SK-MEL-5 (cell line): ENCODE measurements around the gene DMAC2L. TPM values are rescaled to one million over a fixed set of nuclear protein-coding genes. Genes with fewer than 3 reads are reported as not detected.
"Not testable (repeated sequence)": the region's sequence is repeated elsewhere in the genome, so short reads cannot be mapped to it uniquely, and the experiment has no call there.

Source experiments
- DNase-seq: peaks from one replicate; pipeline ENCODE4 v3.0.0-alpha.2; 2016; ENCODE audit warnings: low read depth, low spot score
- in situ Hi-C: cut with HindIII; loops from 2 replicates; pipeline ENCODE4 v1.10.0; 2016; ENCODE audit warnings: low sequenced_read_pairs, high pct_unique_total_duplicates, low pct_unique_long_range_greater_than_20kb
- total RNA-seq: library from RNA; depleted of rRNA; stranded (reverse); fragments of >200 nt; shearing (Covaris generic); gene quantifications from 2 replicates; pipeline ENCODE4 v1.2.3, GENCODE V29; 2014

Gene DMAC2L
- total RNA-seq, 1 experiment from 2014 or later: 14.2 TPM

DNA sequence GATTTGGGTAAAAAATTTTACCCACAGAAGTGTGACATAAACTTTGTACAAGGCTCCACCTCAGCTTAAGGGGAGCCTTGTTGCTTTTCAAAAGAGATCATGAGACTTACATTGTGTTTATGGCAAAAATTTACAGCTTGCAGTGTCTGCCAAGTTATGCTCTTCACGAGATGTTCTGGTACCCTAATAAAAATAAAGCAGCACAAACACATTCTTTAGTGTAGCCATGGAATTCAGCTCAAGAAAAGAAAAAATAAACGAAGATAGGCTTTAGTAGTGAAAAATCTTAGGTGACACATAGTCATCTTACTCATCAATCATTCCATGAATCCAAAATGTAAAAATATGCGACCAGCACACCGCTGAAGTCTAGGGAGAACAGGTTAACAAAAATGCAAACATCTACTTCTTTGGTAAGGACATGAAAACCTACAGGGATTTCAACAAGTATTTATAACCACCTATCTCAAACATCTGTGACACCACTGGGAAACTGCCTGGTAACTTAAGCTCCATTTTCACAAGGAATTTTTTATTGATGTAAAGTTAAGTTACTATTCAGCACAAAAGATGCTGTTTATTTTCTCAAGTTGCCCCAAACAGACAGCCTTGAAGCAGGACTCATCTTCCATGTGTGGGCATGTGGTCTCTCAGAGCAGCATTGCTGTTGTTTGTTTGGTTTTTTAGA, 32.9 kb downstream of the DMAC2L start:
- in situ Hi-C loops: no loop called here
- DNase-seq: no peak

GRCh38 chr14:50345846-50346422, 33.8 kb downstream of the DMAC2L start:
- in situ Hi-C loops: no loop called here
- DNase-seq: peak; percentile 43

GRCh38 chr14:50347521-50347920, 35.4 kb downstream of the DMAC2L start:
- DNase-seq: peak; percentile 24
- in situ Hi-C loops: no loop called here

GRCh38 chr14:50348933-50349332, 36.8 kb downstream of the DMAC2L start:
- DNase-seq: no peak
- in situ Hi-C loops: no loop called here

GRCh38 chr14:50350975-50351374, 38.9 kb downstream of the DMAC2L start:
- in situ Hi-C loops: no loop called here
- DNase-seq: no peak

GRCh38 chr14:50352584-50352983, 40.5 kb downstream of the DMAC2L start:
- in situ Hi-C loops: no loop called here
- no peak for DNase-seq

DNA sequence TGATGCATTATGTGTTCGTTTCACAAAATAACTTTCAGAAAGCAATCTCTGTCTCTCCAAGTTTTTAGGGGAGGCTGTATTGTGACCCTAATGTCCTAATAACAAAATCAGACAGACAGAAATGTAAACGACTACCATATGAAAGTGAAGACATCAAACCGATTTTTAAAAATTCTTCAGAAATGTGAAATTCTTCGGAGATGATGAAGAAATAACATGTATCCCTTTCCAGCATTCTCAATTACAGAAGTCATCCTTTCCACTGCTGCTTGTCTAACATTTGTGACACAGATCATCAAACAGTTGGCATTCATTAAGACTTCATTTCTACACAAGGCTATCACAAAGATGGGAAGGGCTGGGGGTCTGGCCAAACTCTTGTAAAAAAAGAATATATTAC, 41.0 kb downstream of the DMAC2L start:
- in situ Hi-C loops: no loop called here
- DNase-seq: no peak

- no peak for DNase-seq
- in situ Hi-C loops: no loop called here
These were observed 42.4 kb downstream of the DMAC2L start for GRCh38 chr14:50354527-50354926.

DNA sequence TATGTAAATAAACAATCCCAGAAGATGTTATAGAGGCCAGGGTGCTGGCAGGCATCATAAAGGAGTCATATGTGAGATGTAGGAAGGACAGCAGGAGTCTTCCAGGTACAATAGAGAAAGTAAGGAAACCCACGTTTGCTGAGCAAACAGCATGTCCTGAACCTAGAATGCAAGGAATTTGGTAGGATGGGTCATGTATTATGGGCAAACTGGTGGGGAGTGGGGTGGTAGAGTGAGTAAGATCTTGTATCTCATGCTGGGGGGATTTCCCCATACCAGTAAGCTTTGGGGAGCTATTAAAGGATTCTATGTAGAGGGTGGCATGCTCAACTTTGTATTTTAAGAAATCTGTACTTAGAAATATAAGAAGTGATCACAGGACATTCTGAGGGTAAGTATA, 43.6 kb downstream of the DMAC2L start:
- in situ Hi-C loops: no loop called here
- no peak for DNase-seq

GRCh38 chr14:50356283-50356682, 44.2 kb downstream of the DMAC2L start:
- DNase-seq, in situ Hi-C loops: not testable (repeated sequence)

GRCh38 chr14:50357124-50357523, 45.0 kb downstream of the DMAC2L start:
- in situ Hi-C loops: no loop called here
- DNase-seq: peak; percentile 57

- DNase-seq: no peak
- in situ Hi-C loops: no loop called here
These were observed 45.8 kb downstream of the DMAC2L start for GRCh38 chr14:50357753-50358395.

DNA sequence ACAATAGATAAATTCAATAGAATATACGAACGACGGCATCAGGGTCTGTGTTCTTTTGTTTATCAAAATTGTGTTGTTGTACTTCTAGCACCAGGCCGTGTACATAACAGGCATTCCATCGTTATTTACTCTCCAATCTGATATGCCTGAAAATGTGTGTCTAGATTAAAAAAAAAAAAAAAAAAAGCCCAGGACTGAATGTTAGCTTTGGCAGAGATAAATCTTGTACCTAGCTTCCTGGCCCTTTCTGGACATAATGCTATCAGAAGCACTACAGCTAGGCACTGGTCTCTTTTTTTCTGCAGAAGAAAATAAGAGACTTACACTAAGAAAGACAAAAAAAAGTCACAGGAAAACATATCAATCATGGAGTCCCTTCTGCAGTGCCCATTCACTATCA, 47.5 kb downstream of the DMAC2L start:
- in situ Hi-C loops: no loop called here
- no peak for DNase-seq

DNA sequence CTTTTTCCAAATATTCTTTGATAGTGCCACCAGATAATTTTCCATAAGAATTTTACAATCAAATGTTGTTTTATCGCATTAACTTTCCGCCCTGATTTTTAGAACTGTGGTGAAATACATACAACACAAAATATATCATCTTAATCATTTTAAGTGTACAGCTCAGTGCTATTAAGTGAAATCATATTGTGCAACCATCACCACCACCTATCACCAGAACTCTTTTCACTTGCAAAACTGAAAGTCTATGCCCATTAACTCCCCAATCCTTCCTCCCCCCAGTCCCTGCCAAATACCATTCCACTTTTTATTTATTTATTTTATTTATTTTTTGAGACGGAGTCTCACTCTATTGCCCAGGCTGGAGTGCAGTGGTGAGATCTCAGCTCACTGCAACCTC, 48.0 kb downstream of the DMAC2L start:
- no peak for DNase-seq
- in situ Hi-C loops: no loop called here

- in situ Hi-C loops: no loop called here
These were observed 48.7 kb downstream of the DMAC2L start for GRCh38 chr14:50360851-50361250.

GRCh38 chr14:50361473-50362403, 49.6 kb downstream of the DMAC2L start:
- DNase-seq, in situ Hi-C loops: not testable (repeated sequence)

More at GRCh38 chr14:50360851-50361250, 48.7 kb downstream of the DMAC2L start:
- no peak for DNase-seq

GRCh38 chr14:50362764-50363713, 50.9 kb downstream of the DMAC2L start:
- no peak for DNase-seq
- in situ Hi-C loops: no loop called here
